ENCODE results near the gene ABTB2. TPM values are rescaled to one million over a fixed set of nuclear protein-coding genes. Genes with fewer than 3 reads are reported as not detected.

ABTB2 gene
- total RNA-seq, 1 donor from 2014 or later: 24.7 TPM

GRCh38 chr11:34346551-34346950 is 11.3 kb downstream of the ABTB2 start:
- peak overlapping the region; percentile 88 for H3K27ac ChIP-seq (replicated peaks)
- no peak for TF ChIP-seq CTCF (IDR thresholded peaks at IDR 0.05; ENCODE audit: borderline replicate concordance)
- H3K27me3 ChIP-seq (ENCODE audit: low read depth): no peaks in the 10 kb centered on the region
- no peaks in the 10 kb centered on the region for H3K9me3 ChIP-seq (replicated peaks)
- intact Hi-C loops (cut with micrococcal nuclease): no loop called here
- H3K4me3 ChIP-seq: peak overlapping the region; percentile 20
- no peaks in the 10 kb centered on the region for H3K36me3 ChIP-seq
- DNase-seq: peak; percentile 25
- peaks cover 89% of the 10 kb centered on the region for H3K4me1 ChIP-seq

GRCh38 chr11:34345991-34346480 is 11.8 kb downstream of the ABTB2 start:
- Histone ChIP-seq H3K4me3 (peak overlapping the region; percentile 20), H3K36me3 (no peaks in the 10 kb centered on the region), H3K9me3 (replicated peaks) (no peaks in the 10 kb centered on the region), H3K27ac (replicated peaks) (peak overlapping the region; percentile 88), H3K27me3 (ENCODE audit: low read depth) (no peaks in the 10 kb centered on the region), H3K4me1 (peaks cover 93% of the 10 kb centered on the region)
- intact Hi-C loops (cut with micrococcal nuclease): no loop called here
- peak; percentile 71 for DNase-seq
- no peak for TF ChIP-seq CTCF (IDR thresholded peaks at IDR 0.05; ENCODE audit: borderline replicate concordance)

GRCh38 chr11:34345540-34345876 is 12.3 kb downstream of the ABTB2 start:
- no peaks in the 10 kb centered on the region for H3K36me3 ChIP-seq
- DNase-seq: no peak
- no peak for TF ChIP-seq CTCF (IDR thresholded peaks at IDR 0.05; ENCODE audit: borderline replicate concordance)
- peak overlapping the region; percentile 88 for H3K27ac ChIP-seq (replicated peaks)
- no peaks in the 10 kb centered on the region for H3K9me3 ChIP-seq (replicated peaks)
- peak overlapping the region; percentile 20 for H3K4me3 ChIP-seq
- peaks cover 91% of the 10 kb centered on the region for H3K4me1 ChIP-seq
- intact Hi-C loops (cut with micrococcal nuclease): no loop called here
- no peaks in the 10 kb centered on the region for H3K27me3 ChIP-seq (ENCODE audit: low read depth)

- H3K36me3 ChIP-seq: no peaks in the 10 kb centered on the region
- intact Hi-C loops (cut with micrococcal nuclease): no loop called here
- H3K27ac ChIP-seq (replicated peaks): peak overlapping the region; percentile 88
- H3K4me1 ChIP-seq: peaks cover 87% of the 10 kb centered on the region
- no peak for TF ChIP-seq CTCF (IDR thresholded peaks at IDR 0.05; ENCODE audit: borderline replicate concordance)
- H3K9me3 ChIP-seq (replicated peaks): no peaks in the 10 kb centered on the region
- no peaks in the 10 kb centered on the region for H3K27me3 ChIP-seq (ENCODE audit: low read depth)
- no peak overlapping the region for H3K4me3 ChIP-seq
- DNase-seq: peak; percentile 42
Observed at GRCh38 chr11:34344768-34345539, 12.9 kb downstream of the ABTB2 start.

GRCh38 chr11:34344410-34344767 is 13.4 kb downstream of the ABTB2 start:
- H3K4me3 ChIP-seq: no peak overlapping the region
- intact Hi-C loops (cut with micrococcal nuclease): no loop called here
- DNase-seq: no peak
- H3K9me3 ChIP-seq (replicated peaks): no peaks in the 10 kb centered on the region
- no peak overlapping the region for H3K27ac ChIP-seq (replicated peaks)
- no peaks in the 10 kb centered on the region for H3K27me3 ChIP-seq (ENCODE audit: low read depth)
- no peaks in the 10 kb centered on the region for H3K36me3 ChIP-seq
- H3K4me1 ChIP-seq: peaks cover 82% of the 10 kb centered on the region
- TF ChIP-seq CTCF (IDR thresholded peaks at IDR 0.05; ENCODE audit: borderline replicate concordance): no peak
